ENCODE data around the gene RGP1. TPM values are rescaled to one million over a fixed set of nuclear protein-coding genes. Genes with fewer than 3 reads are reported as not detected.

The RGP1 gene, protein sequence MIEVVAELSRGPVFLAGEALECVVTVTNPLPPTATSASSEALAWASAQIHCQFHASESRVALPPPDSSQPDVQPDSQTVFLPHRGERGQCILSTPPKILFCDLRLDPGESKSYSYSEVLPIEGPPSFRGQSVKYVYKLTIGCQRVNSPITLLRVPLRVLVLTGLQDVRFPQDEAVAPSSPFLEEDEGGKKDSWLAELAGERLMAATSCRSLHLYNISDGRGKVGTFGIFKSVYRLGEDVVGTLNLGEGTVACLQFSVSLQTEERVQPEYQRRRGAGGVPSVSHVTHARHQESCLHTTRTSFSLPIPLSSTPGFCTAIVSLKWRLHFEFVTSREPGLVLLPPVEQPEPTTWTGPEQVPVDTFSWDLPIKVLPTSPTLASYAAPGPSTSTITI
- total RNA-seq: 22.8 and 23.3 TPM in 2 replicates

DNA sequence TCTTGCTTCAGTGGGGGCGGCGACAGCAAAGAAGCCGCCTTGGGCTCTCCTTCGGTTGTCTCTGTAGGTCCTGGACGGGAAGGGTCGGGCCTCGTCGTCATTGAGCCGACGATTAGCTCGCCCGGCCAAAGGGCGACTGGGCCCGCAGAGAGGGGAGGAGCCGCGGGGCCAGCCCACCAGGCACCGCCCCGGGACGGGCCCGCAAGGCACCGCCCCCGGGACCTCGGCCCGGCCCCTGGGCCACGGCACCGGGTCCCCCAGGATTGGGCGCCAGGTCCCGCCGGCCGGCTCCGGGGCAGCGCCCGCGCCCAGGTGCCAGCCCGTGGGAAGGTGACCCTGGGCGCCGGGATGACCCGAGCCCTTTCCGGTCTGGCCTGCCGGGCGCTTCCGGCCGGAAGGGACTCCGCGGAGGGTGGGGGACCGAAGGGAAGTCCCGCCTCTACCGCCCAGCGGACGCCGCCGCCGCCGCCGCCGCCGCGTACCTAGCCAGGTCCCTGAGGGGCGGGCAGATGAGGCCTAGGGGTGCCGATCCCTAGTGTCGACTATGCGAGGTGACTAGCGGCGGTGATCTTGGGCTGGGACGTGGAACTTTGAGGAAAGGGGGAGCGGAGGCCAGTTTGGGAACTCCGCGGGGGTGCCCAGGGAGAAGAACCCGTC lies at the start of gene RGP1, which contains the start of gene GBA2:
RGP1 (plus strand) TSS at position 430 of the 657 bp plus-strand sequence. CDS start 469 bp downstream, outside the sequence.
GBA2 (minus strand) TSS at position 371 of the 657 bp plus-strand sequence. CDS start 524 bp downstream, outside the sequence.
- intact Hi-C loops (cut with micrococcal nuclease): loop anchor here (1.0 to 5.0 kb wide), 6 partner anchors 13 to 632 kb away; partner anchors contain the start of genes ATOSB, CREB3, HINT2 and TLN1

DNA sequence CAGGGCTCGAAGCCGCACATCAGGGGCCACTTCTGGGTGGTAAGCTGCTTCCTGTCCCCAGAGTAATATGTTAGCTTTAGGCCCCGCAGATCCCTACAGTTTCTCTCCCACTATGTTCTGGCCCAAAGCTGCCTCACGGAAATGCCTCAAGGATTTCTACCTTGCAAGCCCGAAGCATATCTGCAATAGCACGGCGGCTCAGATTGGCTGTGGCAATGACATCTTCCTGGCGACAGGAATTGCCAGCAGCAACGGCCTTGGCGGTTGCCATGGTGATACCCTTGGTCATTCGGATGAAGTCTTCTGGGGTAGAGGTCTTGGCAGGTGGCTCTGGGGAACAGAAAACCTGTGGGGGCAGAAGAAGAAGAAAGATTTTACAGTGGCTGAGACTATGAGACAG lies 49.1 kb upstream of the RGP1 start:
- intact Hi-C loops (cut with micrococcal nuclease): no loop called here

DNA sequence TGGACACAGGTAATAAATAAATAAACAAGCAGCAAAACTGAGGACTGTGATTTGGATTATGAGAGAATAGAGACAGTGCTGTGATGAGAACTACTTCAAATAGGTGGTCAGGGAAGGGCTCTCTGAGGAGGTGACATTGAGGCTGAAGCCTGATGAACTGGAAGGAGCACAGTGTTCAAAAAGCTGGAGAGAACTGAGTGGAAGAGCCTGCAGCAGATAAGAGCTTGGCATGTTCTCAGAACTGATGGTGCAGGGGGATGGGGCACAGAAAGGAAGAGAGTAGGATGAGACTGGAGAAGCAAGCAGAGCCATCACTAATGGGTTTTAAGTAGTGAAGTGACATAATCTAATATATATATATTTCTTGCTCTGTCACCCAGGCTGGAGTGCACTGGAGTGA lies 48.1 kb upstream of the RGP1 start:
- intact Hi-C loops (cut with micrococcal nuclease): no loop called here

DNA sequence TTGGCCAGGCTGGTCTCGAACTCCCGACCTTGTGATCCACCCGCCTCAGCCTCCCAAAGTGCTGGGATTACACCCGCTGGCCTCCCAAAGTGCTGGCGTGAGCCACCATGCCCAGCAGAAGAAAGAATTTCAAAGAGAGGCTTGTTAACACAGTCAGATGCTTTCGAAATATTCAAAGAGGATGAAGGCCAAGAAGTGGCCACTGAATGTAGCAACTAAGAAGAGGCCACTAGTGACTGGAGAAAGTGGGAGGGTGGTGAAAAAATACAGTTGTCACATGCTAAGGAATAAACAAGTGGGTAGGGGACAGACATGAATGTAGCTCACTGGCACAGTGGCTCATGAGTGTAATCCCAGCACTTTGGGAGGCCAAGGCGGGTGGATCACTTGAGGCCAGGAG lies 46.4 kb upstream of the RGP1 start:
- intact Hi-C loops (cut with micrococcal nuclease): no loop called here

DNA sequence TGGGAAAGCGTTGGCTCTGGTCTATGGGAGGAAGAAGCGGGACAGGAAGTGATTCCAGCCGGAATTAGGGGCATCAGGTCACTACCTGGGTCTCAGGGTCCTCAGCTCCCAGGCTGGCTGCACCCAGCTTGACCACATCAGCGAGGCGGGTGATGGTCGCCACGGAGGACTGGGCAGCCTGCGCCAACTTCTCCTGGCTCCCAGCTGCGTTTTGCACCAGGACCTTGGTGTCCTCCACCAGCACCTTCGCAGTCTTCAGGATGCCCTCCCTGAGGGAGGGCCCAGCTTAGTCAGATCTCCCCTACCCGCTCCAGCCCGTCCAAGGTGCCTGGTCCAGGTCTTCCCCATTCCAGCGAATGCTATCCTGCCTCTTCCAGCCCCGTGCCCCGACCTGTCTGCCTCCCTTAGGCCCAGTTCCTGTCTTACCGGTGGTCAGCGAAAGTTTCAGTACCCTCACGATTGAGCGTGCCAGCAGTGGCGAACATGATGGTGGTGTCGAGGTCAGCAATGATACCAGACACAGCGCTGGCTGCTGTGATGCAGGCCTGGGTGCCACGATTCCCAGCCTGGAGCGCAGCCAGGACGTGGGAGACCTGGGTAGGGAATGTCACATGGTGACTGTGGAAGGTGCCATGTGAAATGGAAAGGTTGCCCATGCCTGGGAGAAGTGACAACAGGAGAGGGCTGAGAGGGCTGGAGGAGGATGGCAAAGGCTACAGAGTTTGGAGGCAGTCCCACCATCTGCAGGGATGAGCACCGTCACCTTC lies 45.0 kb upstream of the RGP1 start:
- intact Hi-C loops (cut with micrococcal nuclease): no loop called here

DNA sequence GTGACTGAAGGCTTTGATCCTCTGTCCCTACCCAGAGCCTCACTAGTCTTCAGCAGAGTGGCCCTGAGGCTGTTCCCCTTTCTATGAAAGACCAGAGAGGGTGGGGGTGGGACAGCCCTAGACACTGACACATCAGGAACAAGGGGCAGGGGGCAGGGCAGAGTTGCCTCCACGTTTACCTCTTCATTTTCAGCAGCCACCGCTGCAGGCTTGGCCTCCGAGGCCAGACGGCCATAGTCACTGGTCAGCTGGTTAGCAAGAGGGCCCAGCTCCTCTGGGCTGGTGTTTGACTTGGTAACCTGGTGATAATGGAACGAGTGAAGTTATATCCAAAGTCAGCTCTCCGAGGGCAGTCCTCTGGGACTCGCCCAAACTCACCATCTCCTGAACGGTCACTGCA lies 43.7 kb upstream of the RGP1 start:
- intact Hi-C loops (cut with micrococcal nuclease): no loop called here

DNA sequence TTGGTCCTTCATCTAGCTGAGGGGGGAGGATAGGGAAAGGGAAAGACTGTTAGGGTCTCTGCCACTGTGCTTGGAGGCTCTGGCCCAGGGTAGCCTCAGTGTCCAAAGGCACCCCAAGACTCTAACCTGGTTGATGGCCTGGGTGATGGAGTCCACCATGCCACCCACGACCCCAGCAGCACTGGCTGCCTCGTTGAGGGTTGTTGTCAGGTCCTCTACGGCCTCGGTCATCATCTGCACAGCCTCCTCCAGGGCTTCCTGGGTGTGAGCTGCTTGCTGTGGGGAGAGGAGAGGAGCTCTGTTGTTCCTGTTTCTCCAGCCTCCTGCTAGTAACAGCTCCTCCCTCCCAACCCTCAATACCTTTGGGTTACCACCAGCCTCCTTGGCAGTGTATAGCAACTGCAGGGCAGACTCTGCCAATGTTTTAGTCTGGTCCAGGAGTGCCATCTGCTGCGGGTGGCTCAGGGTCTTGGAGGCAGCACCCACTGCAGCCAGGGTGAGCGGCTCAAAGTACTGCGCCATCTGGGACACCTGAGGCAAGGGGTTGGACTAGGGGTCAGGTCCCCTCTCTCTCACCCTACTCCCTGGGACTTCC lies 43.2 kb upstream of the RGP1 start:
- intact Hi-C loops (cut with micrococcal nuclease): no loop called here

DNA sequence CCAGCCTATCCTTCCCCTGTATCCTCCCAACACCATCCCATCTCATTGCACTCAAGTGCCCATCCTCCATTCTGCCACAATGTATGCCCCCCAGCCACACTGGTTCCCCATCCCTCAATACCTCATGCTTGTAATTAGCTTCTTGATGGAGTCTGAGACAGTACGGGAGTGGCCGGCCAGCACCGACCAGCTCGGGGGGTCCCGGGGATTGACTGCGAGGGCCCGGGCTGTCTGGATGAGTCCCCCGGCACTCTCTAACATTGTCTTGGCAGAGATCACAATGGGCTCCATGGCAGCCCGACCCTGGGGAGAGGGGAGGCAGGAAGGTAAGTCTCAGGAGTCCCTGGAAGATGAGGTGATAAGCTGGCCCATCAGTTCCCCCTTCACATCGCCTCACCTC lies 42.1 kb upstream of the RGP1 start:
- intact Hi-C loops (cut with micrococcal nuclease): no loop called here

DNA sequence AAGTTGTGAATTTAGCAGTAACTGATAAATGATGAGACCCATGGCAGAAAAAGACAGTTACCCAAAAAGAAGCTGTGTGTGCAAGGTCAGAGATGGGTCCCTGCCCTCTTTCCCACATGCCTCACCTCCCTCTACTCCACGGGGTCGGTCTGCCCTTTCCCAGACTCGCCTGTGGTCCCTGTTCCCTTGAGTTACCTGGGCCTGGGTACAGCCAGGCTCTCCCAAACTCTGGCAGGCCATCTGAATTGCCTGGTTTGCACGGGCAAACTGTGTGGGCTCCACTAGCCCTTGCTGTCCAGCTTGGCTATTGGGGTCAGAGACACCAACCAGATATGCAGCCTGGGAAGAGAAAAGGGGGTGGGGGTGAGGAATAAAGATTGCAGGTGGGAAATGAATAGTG lies 40.9 kb upstream of the RGP1 start:
- intact Hi-C loops (cut with micrococcal nuclease): no loop called here

DNA sequence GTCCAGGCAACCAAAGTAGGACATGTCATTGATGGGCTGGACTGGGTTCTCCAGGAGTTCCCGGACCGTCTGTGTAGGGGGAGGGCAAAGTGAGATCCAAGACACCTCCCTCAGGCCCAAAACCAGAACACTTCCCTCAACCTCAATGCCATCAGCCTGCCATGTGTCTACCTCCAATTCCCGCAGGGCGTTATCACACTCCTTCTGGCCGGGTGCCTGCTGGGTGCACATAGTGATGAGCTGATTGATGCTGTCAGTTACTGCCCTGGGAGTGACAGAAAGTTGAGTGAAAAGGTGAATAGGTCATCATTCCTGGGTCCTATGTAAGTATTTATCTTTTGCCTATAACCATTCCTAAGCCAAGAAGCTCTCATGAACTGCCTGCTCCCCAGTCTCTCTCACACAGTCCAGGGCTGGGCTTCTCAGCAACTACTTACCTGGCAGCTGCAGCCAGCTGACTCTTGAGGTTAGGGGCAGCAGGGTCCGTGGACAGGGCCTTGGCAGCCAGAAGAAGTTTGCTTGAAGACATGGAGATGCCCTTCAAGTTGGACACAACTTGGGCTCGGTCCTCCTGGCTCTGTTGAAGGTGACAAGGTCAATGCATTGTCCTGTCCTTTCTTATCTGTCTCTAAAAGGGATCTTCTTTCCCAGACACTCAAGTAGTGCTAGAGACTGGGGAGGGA lies 38.1 kb upstream of the RGP1 start:
- intact Hi-C loops (cut with micrococcal nuclease): no loop called here

DNA sequence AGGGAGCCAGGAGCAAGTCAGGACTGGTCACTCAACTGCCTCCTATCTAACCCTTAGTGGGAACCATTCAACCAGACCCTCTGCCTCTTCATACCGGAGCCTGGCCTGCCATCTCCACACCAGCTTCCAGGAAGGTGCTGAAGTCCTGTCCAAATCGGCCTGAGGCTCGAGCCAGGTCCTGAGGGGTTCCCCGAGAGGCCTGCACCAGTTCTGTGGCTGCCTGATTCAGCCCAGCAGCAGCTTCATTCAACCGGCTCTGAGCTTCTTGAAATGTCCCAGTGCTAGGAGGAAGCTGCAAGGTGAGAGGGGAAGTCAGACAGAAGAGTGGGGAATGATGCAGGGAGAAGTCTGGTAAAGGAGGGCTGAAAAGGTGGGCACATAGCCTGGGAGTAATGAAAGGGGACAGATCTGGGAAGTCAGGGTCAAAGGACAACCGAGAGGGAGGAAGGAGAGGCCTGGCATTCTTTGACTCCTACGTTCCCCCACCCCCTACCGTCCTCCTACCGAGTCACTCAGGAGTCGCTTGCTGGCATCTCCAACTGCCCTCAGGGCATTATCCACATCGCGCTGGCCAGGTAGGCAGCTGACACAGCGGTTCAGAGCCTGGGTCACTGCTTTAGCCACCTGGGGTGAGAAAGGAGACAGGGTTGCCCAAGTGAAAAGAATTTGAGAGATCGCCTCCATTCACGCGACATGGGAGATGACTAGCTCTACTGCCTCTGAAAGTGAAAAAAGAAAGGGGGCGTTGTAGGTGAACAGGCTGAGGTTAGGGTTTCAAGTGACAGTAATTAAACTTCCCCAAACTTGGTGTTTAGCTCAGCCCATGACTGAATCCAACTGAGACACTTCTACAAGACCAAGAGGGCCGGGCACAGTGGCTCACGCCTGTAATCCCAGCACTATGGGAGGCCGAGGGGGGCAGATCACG lies 37.3 kb upstream of the RGP1 start:
- intact Hi-C loops (cut with micrococcal nuclease): no loop called here

DNA sequence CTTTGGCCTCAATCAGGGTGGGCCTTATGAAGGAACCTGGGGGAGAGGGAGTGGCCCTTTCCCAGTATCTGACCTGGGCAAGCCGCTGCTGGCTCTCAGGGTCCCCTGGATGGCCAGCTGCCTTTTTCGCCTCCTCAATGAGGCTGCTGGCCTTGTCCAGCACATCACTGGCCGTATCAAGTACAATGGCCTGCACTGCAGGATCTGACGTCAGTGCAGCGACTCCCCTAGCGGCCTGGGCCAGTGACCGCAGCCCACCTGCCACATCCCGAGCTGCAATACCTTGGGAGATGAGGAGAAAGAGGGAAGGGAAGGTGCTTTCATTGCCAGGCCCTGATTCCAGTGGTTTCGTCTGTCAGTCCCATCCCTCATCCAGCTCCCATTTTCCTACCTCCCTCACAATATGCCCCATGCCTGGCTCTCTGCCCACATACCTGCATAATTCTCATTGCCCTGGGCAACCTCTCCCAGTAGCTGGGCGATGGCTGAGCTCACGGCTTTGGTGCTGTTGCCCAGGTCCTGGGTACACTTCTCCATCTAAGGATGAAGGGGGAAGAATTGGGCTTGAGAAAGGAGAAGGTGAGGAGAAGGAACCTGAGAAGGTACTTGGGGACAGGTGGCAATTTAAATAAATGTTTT lies 36.2 kb upstream of the RGP1 start:
- intact Hi-C loops (cut with micrococcal nuclease): no loop called here

DNA sequence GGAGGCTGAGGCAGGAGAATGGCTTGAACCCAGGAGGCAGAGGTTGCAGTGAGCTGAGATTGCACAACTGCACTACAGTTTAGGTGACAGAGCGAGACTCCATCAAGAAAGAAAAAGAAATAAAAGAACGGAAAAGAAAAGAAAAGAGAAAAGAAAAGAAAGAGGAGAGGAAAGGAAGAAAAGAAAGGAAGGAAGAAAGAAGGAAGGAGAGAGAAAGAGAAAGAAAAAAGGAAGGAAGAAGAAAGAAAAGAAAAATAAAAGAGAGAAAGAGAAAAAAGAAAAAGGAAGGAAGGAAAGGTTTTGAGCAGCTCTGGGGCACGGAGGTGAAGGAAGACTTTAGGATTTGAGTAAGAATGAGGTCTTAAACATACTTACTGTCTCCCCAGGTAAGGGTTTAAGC lies 35.5 kb upstream of the RGP1 start:
- intact Hi-C loops (cut with micrococcal nuclease): no loop called here

DNA sequence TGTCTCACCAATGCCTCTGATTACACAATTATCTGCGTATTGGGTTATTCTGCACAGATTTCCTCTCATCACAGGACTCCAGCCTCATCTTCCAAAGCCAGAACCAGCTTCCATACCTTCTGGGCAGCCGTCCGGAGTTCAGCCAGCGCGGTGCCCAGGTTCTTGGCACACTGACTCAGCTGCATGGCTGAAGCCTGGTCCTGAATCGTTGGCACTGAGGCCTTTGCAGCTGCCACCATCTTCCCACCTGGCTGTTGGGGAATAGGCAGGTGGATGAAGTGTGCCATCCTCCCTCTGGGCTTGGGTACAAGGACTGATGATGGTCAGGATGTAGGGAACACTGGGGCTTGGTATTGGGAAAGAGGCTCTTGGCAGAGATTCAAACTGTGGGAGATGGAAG lies 35.0 kb upstream of the RGP1 start:
- intact Hi-C loops (cut with micrococcal nuclease): no loop called here

DNA sequence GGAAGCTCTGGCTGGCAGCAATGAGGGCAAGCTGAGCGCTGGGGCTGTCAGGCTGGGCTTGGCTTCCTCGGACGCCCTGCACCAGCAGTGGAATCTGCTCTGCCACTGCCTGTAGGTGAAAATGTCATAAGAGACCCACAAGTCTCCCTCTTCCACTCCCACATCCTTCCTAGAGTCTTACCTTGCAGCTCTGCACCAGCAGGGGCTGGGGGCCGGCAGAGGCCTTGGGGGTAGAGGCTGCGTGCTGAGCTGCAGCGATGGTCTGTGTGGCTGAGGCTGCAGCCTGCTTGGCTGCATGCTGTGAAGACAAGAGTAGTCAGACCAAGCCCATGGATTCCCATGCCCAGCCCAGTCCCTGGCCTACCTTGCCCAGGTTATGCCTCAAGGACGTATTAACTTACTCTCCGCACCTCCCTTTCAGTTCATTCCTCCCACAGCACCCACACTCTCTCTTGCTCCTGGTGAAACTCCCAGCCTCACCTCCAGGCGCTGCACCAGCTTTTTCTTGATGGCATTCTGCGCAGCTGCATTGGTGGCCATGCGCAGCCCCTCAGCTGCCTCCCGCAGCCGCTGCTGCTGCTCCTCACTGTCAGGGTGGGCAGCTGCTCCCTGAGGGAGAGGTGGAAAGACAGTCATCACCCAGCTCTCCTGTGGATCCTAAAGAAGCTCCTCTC lies 34.4 kb upstream of the RGP1 start:
- intact Hi-C loops (cut with micrococcal nuclease): no loop called here

DNA sequence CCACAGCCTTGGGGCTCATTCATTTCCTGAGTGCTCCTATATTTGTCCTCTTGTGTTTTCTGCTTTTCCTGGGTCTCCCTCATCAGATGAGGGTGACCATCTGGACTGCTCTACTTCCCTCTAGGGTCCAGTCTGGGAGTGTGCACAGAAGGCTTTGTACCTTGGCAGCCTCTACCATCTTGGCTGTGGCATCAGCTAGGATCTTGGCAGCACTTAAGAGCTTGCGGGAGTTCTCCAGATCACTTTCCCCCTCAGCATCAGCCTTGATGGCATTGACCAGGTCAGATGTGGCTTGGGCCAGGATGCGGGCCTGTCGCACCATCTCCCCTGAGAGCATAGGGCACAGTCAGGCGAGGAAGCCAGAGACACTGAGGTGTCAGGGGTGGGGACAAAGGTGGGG lies 32.9 kb upstream of the RGP1 start:
- intact Hi-C loops (cut with micrococcal nuclease): no loop called here

DNA sequence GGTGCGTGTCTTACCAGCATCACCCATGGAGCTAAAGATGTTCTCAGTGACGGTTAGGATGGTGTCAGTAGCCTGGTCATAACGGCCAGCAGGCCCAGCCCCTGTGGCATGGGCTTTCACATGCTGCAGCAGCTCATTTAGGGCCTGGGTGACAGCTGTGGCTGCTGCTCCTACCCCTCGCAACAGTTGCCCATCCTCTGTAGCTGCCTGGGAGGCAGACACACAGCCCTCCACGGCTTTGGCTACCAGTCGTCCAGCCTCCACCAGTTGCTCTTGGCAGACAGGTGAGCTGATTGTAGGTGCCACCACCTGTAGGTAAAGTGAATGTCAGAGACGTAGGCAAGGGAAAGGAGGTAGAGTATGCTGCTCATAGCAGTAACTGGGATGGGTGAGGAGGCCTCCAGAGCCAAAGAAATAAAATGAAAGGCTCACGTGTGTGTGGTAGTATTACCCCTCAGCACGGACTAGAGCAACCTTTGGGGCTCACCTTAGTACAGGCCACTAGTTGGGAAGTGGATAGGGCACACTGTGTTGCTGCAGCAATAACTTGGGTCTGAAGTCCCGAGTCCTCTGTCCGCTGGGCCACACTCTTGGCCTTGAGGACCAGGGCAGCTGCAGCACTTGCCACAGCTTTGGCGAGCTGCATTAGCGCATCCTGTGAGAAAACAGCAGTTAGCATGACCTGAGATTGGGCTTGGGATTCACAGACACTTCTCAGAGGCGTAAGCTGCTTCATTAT lies 31.8 kb upstream of the RGP1 start:
- intact Hi-C loops (cut with micrococcal nuclease): no loop called here

Measured in T-helper 2 cell treated with Interferon-gamma antibody and Interleukin-4, amounts not matched to agents 100 ng/mL and 5 ng/mL, for 36 hours (primary cell).